IPS DF 4.7 (cell line): ENCODE measurements around the gene PIGT.

ENCODE experiments used
- DNase-seq: peaks from one replicate; pipeline ENCODE4 v3.0.0-alpha.2; 2013; ENCODE audit warnings: low spot score; ENCODE audit errors: extremely low read depth

PIGT gene

GRCh38 chr20:45415822-45416637 lies at the start of gene PIGT:
Gene PIGT, plus strand, starts transcription at chr20:45416141. Its CDS starts 16 bp downstream, at chr20:45416157.
- DNase-seq, result no peak

- DNase-seq, result no peak
Observed at GRCh38 chr20:45366192-45366591, 49.7 kb upstream of the PIGT start.

GRCh38 chr20:45366631-45367030 lies 49.3 kb upstream of the PIGT start:
- DNase-seq, result no peak

GRCh38 chr20:45367126-45367525 lies 48.8 kb upstream of the PIGT start:
- no peak for DNase-seq

GRCh38 chr20:45368221-45368980 lies 47.5 kb upstream of the PIGT start:
- no peak for DNase-seq

- no peak for DNase-seq
Observed at GRCh38 chr20:45370571-45371160, 45.3 kb upstream of the PIGT start.

GRCh38 chr20:45372241-45372640 lies 43.7 kb upstream of the PIGT start:
- no peak for DNase-seq

- no peak for DNase-seq
Observed at GRCh38 chr20:45372646-45373352, 43.1 kb upstream of the PIGT start.

GRCh38 chr20:45373353-45374100 lies 42.4 kb upstream of the PIGT start:
- no peak for DNase-seq

- DNase-seq, result no peak
Observed at GRCh38 chr20:45374101-45374467, 41.9 kb upstream of the PIGT start.

- no peak for DNase-seq
Observed at GRCh38 chr20:45374966-45375365, 41.0 kb upstream of the PIGT start.

- no peak for DNase-seq
Observed at GRCh38 chr20:45377269-45377668, 38.7 kb upstream of the PIGT start.

- DNase-seq, result no peak
Observed at GRCh38 chr20:45378191-45378590, 37.8 kb upstream of the PIGT start, which contains the start of gene TP53TG5. Gene TP53TG5, minus strand, starts transcription at chr20:45378325. Its CDS starts 89 bp downstream, at chr20:45378236.

- no peak for DNase-seq
Observed at GRCh38 chr20:45387274-45387673, 28.7 kb upstream of the PIGT start.

GRCh38 chr20:45390931-45391330 lies 25.0 kb upstream of the PIGT start:
- DNase-seq, result no peak

- DNase-seq, result no peak
Observed at GRCh38 chr20:45391559-45391958, 24.4 kb upstream of the PIGT start.

GRCh38 chr20:45392733-45393132 lies 23.2 kb upstream of the PIGT start:
- no peak for DNase-seq

- DNase-seq, result no peak
Observed at GRCh38 chr20:45394221-45395113, 21.5 kb upstream of the PIGT start.

GRCh38 chr20:45395114-45395415 lies 20.9 kb upstream of the PIGT start:
- no peak for DNase-seq

GRCh38 chr20:45399018-45399417 lies 16.9 kb upstream of the PIGT start:
- no peak for DNase-seq
